Neural cell (in vitro differentiated cells): Measurements from ENCODE around the gene NUDCD2. TPM values are rescaled to one million over a fixed set of nuclear protein-coding genes. Genes with fewer than 3 reads are reported as not detected.

ENCODE experiments used
- H2AFZ ChIP-seq: fragments of 200-600, 300-800 bp; sonication (generic), shearing (Covaris generic); 2 replicates; pipeline ENCODE4 v1.6.0; 2014; ENCODE audit warnings: low read depth, mild to moderate bottlenecking, antibody characterized with exemption, low read length, moderate library complexity
- H3F3A ChIP-seq: fragments of 200-600 bp; shearing (Covaris generic); 2 replicates; pipeline ENCODE4 v1.6.1; 2016; ENCODE audit warnings: mild to moderate bottlenecking, moderate library complexity, mixed read lengths, antibody characterized with exemption, low read length; ENCODE audit not compliant: insufficient read depth, poor library complexity, severe bottlenecking
- H3K27ac ChIP-seq: fragments of 200-600, 300-800 bp; sonication (generic), shearing (Covaris generic); 2 replicates; pipeline ENCODE4 v1.5.1; 2014; ENCODE audit warnings: mild to moderate bottlenecking, low read length, moderate library complexity
- H3K27me3 ChIP-seq: fragments of 300-800, 200-600 bp; sonication (generic), shearing (Covaris generic); 2 replicates; pipeline ENCODE4 v1.6.0; 2014; ENCODE audit warnings: mild to moderate bottlenecking, low read depth, low read length, moderate library complexity; ENCODE audit not compliant: insufficient read depth
- H3K36me3 ChIP-seq: fragments of 300-800, 200-600 bp; sonication (generic), shearing (Covaris generic); 2 replicates; pipeline ENCODE4 v1.5.1; 2014; ENCODE audit warnings: mild to moderate bottlenecking, antibody characterized with exemption, low read length, moderate library complexity; ENCODE audit not compliant: insufficient read depth
- H3K4me2 ChIP-seq: fragments of 300-800, 200-600 bp; sonication (generic), shearing (Covaris generic); 2 replicates; pipeline ENCODE4 v1.6.0; 2014; ENCODE audit warnings: mild to moderate bottlenecking, low read length
- H3K4me3 ChIP-seq: fragments of 300-800, 200-600 bp; sonication (generic), shearing (Covaris generic); 2 replicates; pipeline ENCODE4 v1.5.1; 2014; ENCODE audit warnings: mild to moderate bottlenecking, low read length, moderate library complexity
- H3K79me2 ChIP-seq: fragments of 200-600 bp; shearing (Covaris generic); replicated peaks from 2 replicates; pipeline ENCODE4 v1.6.0; 2014; ENCODE audit warnings: mild to moderate bottlenecking, low read length, moderate library complexity; ENCODE audit not compliant: insufficient read depth
- H3K9ac ChIP-seq: fragments of 300-800, 200-600 bp; sonication (generic), shearing (Covaris generic); 2 replicates; pipeline ENCODE4 v1.6.1; 2016; ENCODE audit warnings: mild to moderate bottlenecking, low read length, mixed read lengths
- H3K9me2 ChIP-seq: fragments of 200-600 bp; shearing (Covaris generic); 2 replicates; pipeline ENCODE4 v1.6.1; 2016; ENCODE audit warnings: mild to moderate bottlenecking, low read length, mixed read lengths; ENCODE audit not compliant: insufficient read depth
- H3K9me3 ChIP-seq: fragments of 200-600, 300-800 bp; sonication (generic), shearing (Covaris generic); 2 replicates; pipeline ENCODE4 v1.6.1; 2016; ENCODE audit warnings: mild to moderate bottlenecking, mixed run types, low read length, moderate library complexity, mixed read lengths
- H4K20me1 ChIP-seq: fragments of 200-600 bp; shearing (Covaris generic); 2 replicates; pipeline ENCODE4 v1.6.1; 2016; ENCODE audit warnings: mild to moderate bottlenecking, mixed run types; ENCODE audit not compliant: insufficient read depth
- EP300 ChIP-seq: fragments of 450-650 bp; conservative IDR thresholded peaks from 2 replicates; pipeline ENCODE4 v1.6.1; 2014; ENCODE audit warnings: antibody characterized with exemption, mild to moderate bottlenecking, moderate library complexity; ENCODE audit not compliant: poor library complexity, severe bottlenecking
- EZH2 ChIP-seq: fragments of 200-600, 300-800 bp; shearing (Covaris generic), sonication (generic); IDR thresholded peaks from 2 replicates; pipeline ENCODE4 v1.6.1; 2014; ENCODE audit warnings: antibody characterized with exemption, low read length, borderline replicate concordance, mild to moderate bottlenecking; ENCODE audit not compliant: insufficient read depth, poor library complexity, severe bottlenecking
- MXI1 ChIP-seq: fragments of 450-650 bp; conservative IDR thresholded peaks from 2 replicates; pipeline ENCODE4 v1.6.1; 2014; ENCODE audit warnings: antibody characterized with exemption, mild to moderate bottlenecking; ENCODE audit not compliant: poor library complexity, severe bottlenecking
- POLR2AphosphoS5 ChIP-seq: IDR thresholded peaks from 2 replicates; pipeline ENCODE4 v1.6.1; 2012
- RAD21 ChIP-seq: fragments of 450-650 bp; conservative IDR thresholded peaks from 2 replicates; pipeline ENCODE4 v1.6.1; 2014; ENCODE audit warnings: antibody characterized with exemption, mild to moderate bottlenecking, moderate library complexity
- SMC3 ChIP-seq: fragments of 450-650 bp; conservative IDR thresholded peaks from 2 replicates; pipeline ENCODE4 v1.6.1; 2014; ENCODE audit warnings: antibody characterized with exemption, mild to moderate bottlenecking, moderate library complexity; ENCODE audit not compliant: poor library complexity
- TAF1 ChIP-seq: IDR thresholded peaks from 2 replicates; pipeline ENCODE4 v1.6.1; 2012; ENCODE audit warnings: low read depth
- polyA plus RNA-seq: library from polyadenylated mRNA; depleted of rRNA; stranded (reverse); fragments of >200 nt; gene quantifications from 2 replicates; pipeline ENCODE4 v1.2.3, GENCODE V29; 2014
- TF ChIP-seq, protein P1 (sequence below): fragments of 450-650 bp; IDR thresholded peaks from 2 replicates; pipeline ENCODE4 v1.5.1; 2014; ENCODE audit warnings: antibody characterized with exemption, mild to moderate bottlenecking, moderate library complexity; ENCODE audit not compliant: poor library complexity, severe bottlenecking
- TF ChIP-seq, protein P2 (sequence below): IDR thresholded peaks from 2 replicates; pipeline ENCODE4 v1.6.1; 2012; ENCODE audit warnings: borderline replicate concordance

NUDCD2 gene
- polyA plus RNA-seq, 1 donor from 2014 or later = 17.7 TPM

DNA sequence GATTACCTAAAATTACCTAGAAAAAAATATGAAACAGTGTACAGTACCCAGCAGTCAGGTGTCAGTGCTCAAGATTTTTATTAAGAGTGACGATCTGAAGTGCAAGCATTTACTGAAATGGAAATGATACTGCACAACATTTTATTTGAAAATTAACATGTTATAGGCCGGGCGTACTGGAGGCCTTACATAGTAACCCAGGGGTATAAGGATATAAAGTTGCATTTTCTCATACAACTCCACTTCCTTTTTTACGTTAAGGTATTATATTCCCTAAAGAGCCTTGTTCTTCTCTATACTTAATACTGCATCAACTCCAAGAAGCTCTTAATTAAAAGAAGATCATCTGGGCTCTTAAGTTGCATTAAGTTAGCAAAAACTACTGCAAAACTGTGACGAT is 48.9 kb upstream of the NUDCD2 start:
- Histone ChIP-seq H3K4me2 (no peak overlapping the region), H2AFZ (no peak overlapping the region), H3K4me3 (no peak overlapping the region), H3K9me2 (no peaks in the 10 kb centered on the region), H3K9me3 (no peaks in the 10 kb centered on the region), H3K27ac (no peak overlapping the region), H3K27me3 (no peaks in the 10 kb centered on the region), H3F3A (no peaks in the 10 kb centered on the region), H4K20me1 (no peaks in the 10 kb centered on the region), H3K36me3 (peaks cover 9% of the 10 kb centered on the region), H3K9ac (no peak overlapping the region), H3K79me2 (peaks cover 72% of the 10 kb centered on the region)
- no peak for TF ChIP-seq MXI1
- no peak for TF ChIP-seq TAF1
- no peak for TF ChIP-seq EZH2
- TF ChIP-seq EP300 = no peak
- no peak for TF ChIP-seq POLR2AphosphoS5
- no peak for TF ChIP-seq RAD21
- no peak for TF ChIP-seq SMC3
- TF ChIP-seq, protein P1, sequence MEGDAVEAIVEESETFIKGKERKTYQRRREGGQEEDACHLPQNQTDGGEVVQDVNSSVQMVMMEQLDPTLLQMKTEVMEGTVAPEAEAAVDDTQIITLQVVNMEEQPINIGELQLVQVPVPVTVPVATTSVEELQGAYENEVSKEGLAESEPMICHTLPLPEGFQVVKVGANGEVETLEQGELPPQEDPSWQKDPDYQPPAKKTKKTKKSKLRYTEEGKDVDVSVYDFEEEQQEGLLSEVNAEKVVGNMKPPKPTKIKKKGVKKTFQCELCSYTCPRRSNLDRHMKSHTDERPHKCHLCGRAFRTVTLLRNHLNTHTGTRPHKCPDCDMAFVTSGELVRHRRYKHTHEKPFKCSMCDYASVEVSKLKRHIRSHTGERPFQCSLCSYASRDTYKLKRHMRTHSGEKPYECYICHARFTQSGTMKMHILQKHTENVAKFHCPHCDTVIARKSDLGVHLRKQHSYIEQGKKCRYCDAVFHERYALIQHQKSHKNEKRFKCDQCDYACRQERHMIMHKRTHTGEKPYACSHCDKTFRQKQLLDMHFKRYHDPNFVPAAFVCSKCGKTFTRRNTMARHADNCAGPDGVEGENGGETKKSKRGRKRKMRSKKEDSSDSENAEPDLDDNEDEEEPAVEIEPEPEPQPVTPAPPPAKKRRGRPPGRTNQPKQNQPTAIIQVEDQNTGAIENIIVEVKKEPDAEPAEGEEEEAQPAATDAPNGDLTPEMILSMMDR = no peak
- TF ChIP-seq, protein P2, sequence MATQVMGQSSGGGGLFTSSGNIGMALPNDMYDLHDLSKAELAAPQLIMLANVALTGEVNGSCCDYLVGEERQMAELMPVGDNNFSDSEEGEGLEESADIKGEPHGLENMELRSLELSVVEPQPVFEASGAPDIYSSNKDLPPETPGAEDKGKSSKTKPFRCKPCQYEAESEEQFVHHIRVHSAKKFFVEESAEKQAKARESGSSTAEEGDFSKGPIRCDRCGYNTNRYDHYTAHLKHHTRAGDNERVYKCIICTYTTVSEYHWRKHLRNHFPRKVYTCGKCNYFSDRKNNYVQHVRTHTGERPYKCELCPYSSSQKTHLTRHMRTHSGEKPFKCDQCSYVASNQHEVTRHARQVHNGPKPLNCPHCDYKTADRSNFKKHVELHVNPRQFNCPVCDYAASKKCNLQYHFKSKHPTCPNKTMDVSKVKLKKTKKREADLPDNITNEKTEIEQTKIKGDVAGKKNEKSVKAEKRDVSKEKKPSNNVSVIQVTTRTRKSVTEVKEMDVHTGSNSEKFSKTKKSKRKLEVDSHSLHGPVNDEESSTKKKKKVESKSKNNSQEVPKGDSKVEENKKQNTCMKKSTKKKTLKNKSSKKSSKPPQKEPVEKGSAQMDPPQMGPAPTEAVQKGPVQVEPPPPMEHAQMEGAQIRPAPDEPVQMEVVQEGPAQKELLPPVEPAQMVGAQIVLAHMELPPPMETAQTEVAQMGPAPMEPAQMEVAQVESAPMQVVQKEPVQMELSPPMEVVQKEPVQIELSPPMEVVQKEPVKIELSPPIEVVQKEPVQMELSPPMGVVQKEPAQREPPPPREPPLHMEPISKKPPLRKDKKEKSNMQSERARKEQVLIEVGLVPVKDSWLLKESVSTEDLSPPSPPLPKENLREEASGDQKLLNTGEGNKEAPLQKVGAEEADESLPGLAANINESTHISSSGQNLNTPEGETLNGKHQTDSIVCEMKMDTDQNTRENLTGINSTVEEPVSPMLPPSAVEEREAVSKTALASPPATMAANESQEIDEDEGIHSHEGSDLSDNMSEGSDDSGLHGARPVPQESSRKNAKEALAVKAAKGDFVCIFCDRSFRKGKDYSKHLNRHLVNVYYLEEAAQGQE = no peak

DNA sequence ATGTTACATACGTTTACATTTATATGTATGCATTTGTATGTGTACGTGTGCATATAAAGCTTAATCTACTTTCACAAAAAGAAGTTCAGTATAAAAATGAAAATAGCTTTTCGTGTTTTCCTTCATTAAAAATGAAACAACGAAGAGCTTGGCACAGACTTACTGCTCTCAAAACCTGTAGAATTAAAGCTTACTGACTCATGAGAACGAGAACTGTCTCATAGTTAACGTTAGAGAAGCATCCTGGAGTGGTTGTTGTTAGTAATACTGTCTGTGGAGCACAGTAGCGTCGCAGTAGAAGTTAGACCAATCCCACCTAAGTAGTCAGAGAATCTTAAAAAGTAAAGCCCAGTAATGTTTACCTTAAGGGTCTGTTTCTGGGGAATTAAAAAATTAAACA is 46.8 kb upstream of the NUDCD2 start:
- Histone ChIP-seq H3K27me3 (no peaks in the 10 kb centered on the region), H3K9me3 (no peaks in the 10 kb centered on the region), H3K4me3 (peak overlapping the region; percentile 67), H3K9ac (peak overlapping the region; percentile 76), H3K4me2 (peak overlapping the region; percentile 81), H3K27ac (no peak overlapping the region), H2AFZ (no peak overlapping the region), H4K20me1 (no peaks in the 10 kb centered on the region), H3K9me2 (no peaks in the 10 kb centered on the region), H3K36me3 (peaks cover under 1% of the 10 kb centered on the region), H3F3A (no peaks in the 10 kb centered on the region), H3K79me2 (peaks cover 56% of the 10 kb centered on the region)
- TF ChIP-seq TAF1 (no peak), SMC3 (no peak), MXI1 (no peak), EP300 (no peak)
- TF ChIP-seq, protein P2 = no peak
- TF ChIP-seq, protein P1 = no peak
